ENCODE data around the gene TNXB.

The TNXB gene

DNA sequence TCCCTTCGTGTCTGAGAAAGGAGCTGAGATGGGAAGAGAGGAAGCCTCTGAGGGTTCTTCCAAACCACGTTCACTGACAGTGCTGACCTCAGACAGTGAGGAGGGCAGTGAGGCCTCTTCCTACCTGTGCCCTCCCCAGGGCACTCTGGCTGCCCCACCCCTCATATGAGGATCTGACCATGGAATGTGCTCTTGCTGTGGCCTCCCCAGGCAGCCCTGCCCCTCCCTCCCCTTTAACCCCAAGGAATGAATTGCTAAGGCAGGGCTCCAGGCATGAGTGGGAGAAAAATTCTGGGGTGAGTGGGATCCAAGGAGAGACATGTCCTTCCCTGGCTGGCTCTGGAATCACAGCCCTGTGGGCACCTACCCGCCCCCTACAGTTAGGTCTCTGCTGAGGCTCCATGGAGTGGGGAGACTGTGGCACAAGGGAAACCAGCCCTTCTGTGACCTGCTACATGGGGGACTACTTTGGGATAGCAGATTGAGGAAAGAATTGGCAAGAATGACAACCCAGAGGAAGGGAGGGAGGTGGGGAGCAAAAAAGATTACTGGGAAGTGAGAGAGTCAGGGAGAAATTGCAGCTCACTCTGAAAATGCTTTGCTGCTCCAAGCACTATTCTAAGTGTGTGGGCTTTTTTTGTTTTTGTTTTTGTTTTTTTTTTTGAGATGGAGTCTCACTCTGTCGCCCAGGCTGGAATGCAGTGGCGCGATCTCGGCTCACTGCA is 29.4 kb downstream of the TNXB start:
- H2AFZ ChIP-seq (ENCODE audit: low read depth): no peak overlapping the region
- no peak overlapping the region for H3K27ac ChIP-seq
- no peak overlapping the region for H3K4me2 ChIP-seq
- peaks cover 53% of the 10 kb centered on the region; the same call in 1 of the 2 replicates for H3K27me3 ChIP-seq (ENCODE audit: insufficient read depth, low read depth)
- H3K9ac ChIP-seq: no peak overlapping the region
- no peak overlapping the region for H3K4me3 ChIP-seq (IDR thresholded peaks at IDR 0.05; ENCODE audit: insufficient read depth, low read depth, low read length)
- H3K36me3 ChIP-seq (ENCODE audit: insufficient read depth): no peaks in the 10 kb centered on the region
- no peaks in the 10 kb centered on the region for H3K4me1 ChIP-seq (ENCODE audit: low read depth, poor library complexity, severe bottlenecking)
- TF ChIP-seq, protein P1, sequence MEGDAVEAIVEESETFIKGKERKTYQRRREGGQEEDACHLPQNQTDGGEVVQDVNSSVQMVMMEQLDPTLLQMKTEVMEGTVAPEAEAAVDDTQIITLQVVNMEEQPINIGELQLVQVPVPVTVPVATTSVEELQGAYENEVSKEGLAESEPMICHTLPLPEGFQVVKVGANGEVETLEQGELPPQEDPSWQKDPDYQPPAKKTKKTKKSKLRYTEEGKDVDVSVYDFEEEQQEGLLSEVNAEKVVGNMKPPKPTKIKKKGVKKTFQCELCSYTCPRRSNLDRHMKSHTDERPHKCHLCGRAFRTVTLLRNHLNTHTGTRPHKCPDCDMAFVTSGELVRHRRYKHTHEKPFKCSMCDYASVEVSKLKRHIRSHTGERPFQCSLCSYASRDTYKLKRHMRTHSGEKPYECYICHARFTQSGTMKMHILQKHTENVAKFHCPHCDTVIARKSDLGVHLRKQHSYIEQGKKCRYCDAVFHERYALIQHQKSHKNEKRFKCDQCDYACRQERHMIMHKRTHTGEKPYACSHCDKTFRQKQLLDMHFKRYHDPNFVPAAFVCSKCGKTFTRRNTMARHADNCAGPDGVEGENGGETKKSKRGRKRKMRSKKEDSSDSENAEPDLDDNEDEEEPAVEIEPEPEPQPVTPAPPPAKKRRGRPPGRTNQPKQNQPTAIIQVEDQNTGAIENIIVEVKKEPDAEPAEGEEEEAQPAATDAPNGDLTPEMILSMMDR (conservative IDR thresholded peaks at IDR 0.05; ENCODE audit: low read depth, low read length): no peak
- no peaks in the 10 kb centered on the region for H4K20me1 ChIP-seq (ENCODE audit: insufficient read depth)
- no peaks in the 10 kb centered on the region for H3K79me2 ChIP-seq (ENCODE audit: insufficient read depth, low read depth)

DNA sequence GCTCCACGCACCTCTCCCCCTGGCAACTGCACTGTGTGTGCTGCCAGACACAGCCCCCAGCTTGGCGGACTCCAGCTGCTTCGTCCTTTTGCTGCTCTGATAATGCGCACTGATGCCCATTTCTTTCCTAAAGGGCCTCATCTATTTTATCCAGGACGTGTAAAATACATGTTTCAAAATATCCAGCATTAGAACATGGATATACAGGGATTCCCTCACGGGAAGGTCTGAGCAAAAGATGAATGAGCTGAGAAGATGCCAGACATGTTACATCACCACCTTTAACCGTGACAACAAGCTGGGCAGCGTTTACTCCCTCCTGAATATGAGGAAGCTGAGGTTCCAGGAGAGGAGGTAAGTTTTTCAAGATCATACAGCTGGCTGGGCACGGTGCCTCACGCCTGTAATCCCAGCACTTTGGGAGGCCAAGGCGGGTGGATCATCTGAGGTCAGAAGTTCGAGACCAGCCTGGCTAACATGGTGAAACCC is 32.8 kb downstream of the TNXB start:
- no peak overlapping the region for H3K4me3 ChIP-seq (IDR thresholded peaks at IDR 0.05; ENCODE audit: insufficient read depth, low read depth, low read length)
- H4K20me1 ChIP-seq (ENCODE audit: insufficient read depth): no peaks in the 10 kb centered on the region
- no peaks in the 10 kb centered on the region for H3K79me2 ChIP-seq (ENCODE audit: insufficient read depth, low read depth)
- TF ChIP-seq, protein P1 (conservative IDR thresholded peaks at IDR 0.05; ENCODE audit: low read depth, low read length): no peak
- H3K4me2 ChIP-seq: no peak overlapping the region
- no peaks in the 10 kb centered on the region for H3K36me3 ChIP-seq (ENCODE audit: insufficient read depth)
- no peak overlapping the region for H2AFZ ChIP-seq (ENCODE audit: low read depth)
- no peak overlapping the region for H3K27ac ChIP-seq
- H3K27me3 ChIP-seq (ENCODE audit: insufficient read depth, low read depth): peaks cover 51% of the 10 kb centered on the region; the same call in 1 of the 2 replicates
- no peaks in the 10 kb centered on the region for H3K4me1 ChIP-seq (ENCODE audit: low read depth, poor library complexity, severe bottlenecking)
- H3K9ac ChIP-seq: no peak overlapping the region

DNA sequence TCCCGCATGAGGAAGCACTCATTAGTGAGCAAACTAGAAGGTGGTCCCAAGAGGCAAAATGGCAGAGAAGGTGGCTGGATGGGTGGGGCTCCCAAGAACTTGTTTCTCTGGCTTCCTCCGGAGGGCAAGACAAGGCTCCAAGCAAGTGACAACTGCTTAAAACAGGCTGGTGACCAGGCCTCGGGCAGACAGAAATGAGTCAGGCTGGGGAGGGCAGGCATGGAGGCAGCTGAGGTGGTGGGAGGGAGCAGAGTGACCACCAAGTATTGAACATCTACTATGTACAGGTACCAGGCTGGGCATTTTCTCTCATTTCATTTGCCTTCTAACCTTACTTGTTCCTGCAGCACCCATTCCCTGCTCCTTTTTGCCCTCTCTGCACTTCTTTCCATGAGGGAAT is 33.4 kb downstream of the TNXB start:
- Histone ChIP-seq H3K4me1 (ENCODE audit: low read depth, poor library complexity, severe bottlenecking) (no peaks in the 10 kb centered on the region), H3K9ac (no peak overlapping the region), H3K79me2 (ENCODE audit: insufficient read depth, low read depth) (no peaks in the 10 kb centered on the region), H3K36me3 (ENCODE audit: insufficient read depth) (no peaks in the 10 kb centered on the region), H3K4me3 (IDR thresholded peaks at IDR 0.05; ENCODE audit: insufficient read depth, low read depth, low read length) (no peak overlapping the region), H3K27me3 (ENCODE audit: insufficient read depth, low read depth) (peaks cover 51% of the 10 kb centered on the region), H4K20me1 (ENCODE audit: insufficient read depth) (no peaks in the 10 kb centered on the region), H3K27ac (no peak overlapping the region), H3K4me2 (no peak overlapping the region), H2AFZ (ENCODE audit: low read depth) (no peak overlapping the region)
- TF ChIP-seq, protein P1 (conservative IDR thresholded peaks at IDR 0.05; ENCODE audit: low read depth, low read length): no peak

- Histone ChIP-seq H3K4me1 (ENCODE audit: low read depth, poor library complexity, severe bottlenecking) (no peaks in the 10 kb centered on the region), H3K79me2 (ENCODE audit: insufficient read depth, low read depth) (no peaks in the 10 kb centered on the region), H3K4me3 (IDR thresholded peaks at IDR 0.05; ENCODE audit: insufficient read depth, low read depth, low read length) (no peak overlapping the region), H4K20me1 (ENCODE audit: insufficient read depth) (no peaks in the 10 kb centered on the region), H2AFZ (ENCODE audit: low read depth) (no peak overlapping the region), H3K36me3 (ENCODE audit: insufficient read depth) (no peaks in the 10 kb centered on the region), H3K4me2 (no peak overlapping the region), H3K27me3 (ENCODE audit: insufficient read depth, low read depth) (peaks cover 52% of the 10 kb centered on the region), H3K27ac (no peak overlapping the region), H3K9ac (no peak overlapping the region)
- TF ChIP-seq, protein P1 (conservative IDR thresholded peaks at IDR 0.05; ENCODE audit: low read depth, low read length): no peak
Measured at GRCh38 chr6:32074996-32075532, 34.1 kb downstream of the TNXB start.

Measured in KMS-11 (cell line).